HepG2 (cell line): Measurements from ENCODE around the gene PEX3. TPM values are rescaled to one million over a fixed set of nuclear protein-coding genes. Genes with fewer than 3 reads are reported as not detected.

ENCODE experiments used
- ATAC-seq: fragments of 200-7000 bp; cut with Tn5 transposase; 3 replicates; pipeline ENCODE4 v1.9.1; 2020; ENCODE audit warnings: mild to moderate bottlenecking, moderate library complexity
- BruUV-seq: library from RNA; stranded (reverse); fragments of 400-500 nt; replicated peaks from 2 replicates; lab custom pipeline; 2021; lab: Mats Ljungman, UMichigan
- CTCF ChIA-PET: fragments of 300-600 bp; formaldehyde crosslinking; extraction: SDS; loops from one replicate; lab custom pipeline; 2021; ENCODE audit warnings: low total read pairs, inconsistent platforms, low intra/inter-chr PET ratio; lab: Yijun Ruan, JAX
- POLR2A ChIA-PET: fragments of 350-600 bp; sonication (Branson Sonifier 250); formaldehyde crosslinking; loops from one replicate; lab custom pipeline; 2020; ENCODE audit warnings: antibody characterized with exemption, inconsistent platforms; lab: Yijun Ruan, JAX
- DNase-seq: peaks from one replicate; pipeline ENCODE4 v3.0.0-alpha.2; 2015; ENCODE audit warnings: low spot score
- FAIRE-seq: peaks from 3 replicates; lab custom pipeline; 2011; peaks lifted over from hg19 to GRCh38; lab: Jason Lieb, UNC
- H2AFZ ChIP-seq: one replicate; pipeline ENCODE4 v1.6.1; 2011; ENCODE audit warnings: low read length, inconsistent platforms
- H3K27ac ChIP-seq: fragments of 300-600 bp; 3 replicates; pipeline ENCODE4 v1.8.0; 2011; ENCODE audit warnings: mixed run types, mild to moderate bottlenecking, mixed read lengths, low read length, inconsistent platforms; ENCODE audit not compliant: insufficient read depth; ENCODE audit errors: extremely low read length
- H3K27me3 ChIP-seq, 2 experiments: fragments of 200-600 bp in 1 of 2; 2 replicates in 1 of 2; 3 replicates in 1 of 2; pipeline versions ENCODE4 v1.6.0 to v1.8.0; 2011; ENCODE audit warnings: low read length in 2 of 2, mild to moderate bottlenecking in 2 of 2, moderate library complexity in 2 of 2, inconsistent platforms in 1 of 2; ENCODE audit not compliant: insufficient read depth in 2 of 2, control insufficient read depth in 1 of 2
- H3K36me3 ChIP-seq, 2 experiments: fragments of 200-600 bp in 1 of 2; replicated peaks in 1 of 2; 2 replicates in 1 of 2; 3 replicates in 1 of 2; pipeline versions ENCODE4 v1.5.1 to v1.8.0; 2011; ENCODE audit warnings: low read length in 2 of 2, inconsistent platforms in 1 of 2; ENCODE audit not compliant: insufficient read depth in 2 of 2, control insufficient read depth in 1 of 2
- H3K4me1 ChIP-seq: 2 replicates; pipeline ENCODE4 v1.5.1; 2012; ENCODE audit warnings: low read length, inconsistent platforms; ENCODE audit not compliant: insufficient read depth
- H3K4me2 ChIP-seq: 2 replicates; pipeline ENCODE4 v1.6.0; 2011; ENCODE audit warnings: low read depth, low read length, inconsistent platforms
- H3K4me3 ChIP-seq, 3 experiments: fragments of 200-600 bp in 1 of 3; sonication (generic), shearing (Covaris generic) in 1 of 3; replicated peaks in 1 of 3; 2 replicates each; pipeline ENCODE4 v1.5.1; 2011 to 2016; ENCODE audit warnings: low read length in 3 of 3, inconsistent platforms in 2 of 3, low read depth in 2 of 3, mild to moderate bottlenecking in 2 of 3, control low read depth in 1 of 3, mixed read lengths in 1 of 3; ENCODE audit not compliant: insufficient read depth in 1 of 3
- H3K79me2 ChIP-seq: one replicate; pipeline ENCODE4 v1.6.1; 2011; ENCODE audit warnings: low read length, inconsistent platforms; ENCODE audit not compliant: insufficient read depth
- H3K9ac ChIP-seq: 2 replicates; pipeline ENCODE4 v1.6.0; 2011; ENCODE audit warnings: mild to moderate bottlenecking, low read depth, low read length, inconsistent platforms; ENCODE audit not compliant: insufficient read depth
- H3K9me3 ChIP-seq: 2 replicates; pipeline ENCODE4 v1.5.1; 2012; ENCODE audit warnings: mild to moderate bottlenecking, low read length
- H4K20me1 ChIP-seq: 2 replicates; pipeline ENCODE4 v1.6.0; 2011; ENCODE audit warnings: inconsistent platforms, mild to moderate bottlenecking, low read length, moderate library complexity; ENCODE audit not compliant: insufficient read depth
- ARID4A ChIP-seq: sonication (generic); formaldehyde crosslinking; IDR thresholded peaks from 2 replicates; pipeline ENCODE4 v1.5.0; 2020; ENCODE audit warnings: mild to moderate bottlenecking, missing genetic modification reagents, borderline replicate concordance
- ARNT2 ChIP-seq: sonication (generic); formaldehyde crosslinking; IDR thresholded peaks from 2 replicates; pipeline ENCODE4 v1.8.0; 2022; ENCODE audit warnings: mild to moderate bottlenecking, low read depth, missing genetic modification reagents, moderate library complexity
- BORCS8-MEF2B ChIP-seq: sonication (generic); formaldehyde crosslinking; IDR thresholded peaks from 2 replicates; pipeline ENCODE4 v1.8.0; 2022; ENCODE audit warnings: mild to moderate bottlenecking, missing genetic modification reagents
- CHD4 ChIP-seq: fragments of 200-600 bp; sonication (generic); IDR thresholded peaks from 2 replicates; pipeline ENCODE4 v1.7.0; 2017; ENCODE audit warnings: mild to moderate bottlenecking, low read length, borderline replicate concordance
- DNMT1 ChIP-seq: sonication (generic); formaldehyde crosslinking; IDR thresholded peaks from 2 replicates; pipeline ENCODE4 v1.5.1; 2020; ENCODE audit warnings: mild to moderate bottlenecking, missing genetic modification reagents
- FOXM1 ChIP-seq: sonication (generic); formaldehyde crosslinking; IDR thresholded peaks from 2 replicates; pipeline ENCODE4 v1.5.0; 2020; ENCODE audit warnings: missing genetic modification reagents
- GABPB1 ChIP-seq: IDR thresholded peaks from 2 replicates; pipeline ENCODE4 v1.6.1; 2016; ENCODE audit warnings: mild to moderate bottlenecking, missing genetic modification reagents, moderate library complexity, missing compliant biosample characterization
- KLF11 ChIP-seq: IDR thresholded peaks from 2 replicates; pipeline ENCODE4 v1.6.1; 2016; ENCODE audit warnings: missing compliant biosample characterization
- TEAD3 ChIP-seq: optimal IDR thresholded peaks from 2 replicates; pipeline ENCODE3; 2016; ENCODE audit warnings: borderline replicate concordance
- ZC3H4 ChIP-seq: sonication (generic); formaldehyde crosslinking; IDR thresholded peaks from 2 replicates; pipeline ENCODE4 v1.4.0; 2020; ENCODE audit warnings: missing genetic modification reagents, borderline replicate concordance
- ZNF232 ChIP-seq: sonication (generic); formaldehyde crosslinking; IDR thresholded peaks from 2 replicates; pipeline ENCODE4 v1.4.0; 2020; ENCODE audit warnings: missing genetic modification reagents, borderline replicate concordance
- ZNF792 ChIP-seq: IDR thresholded peaks from 2 replicates; pipeline ENCODE4 v1.6.1; 2016
- ZUFSP ChIP-seq: sonication (generic); formaldehyde crosslinking; IDR thresholded peaks from 2 replicates; pipeline ENCODE4 v1.9.0; 2021; ENCODE audit warnings: missing genetic modification reagents, mild to moderate bottlenecking, borderline replicate concordance
- WGBS: methylation state at CpG from one replicate; pipeline ENCODE4 v1.1.6; 2017; ENCODE audit warnings: low lambda C conversion rate; 5-methylcytosine and 5-hydroxymethylcytosine counted together
- in situ Hi-C: cut with HindIII; loops from 2 replicates; pipeline ENCODE4 v1.10.0; 2017; ENCODE audit warnings: low pct_unique_long_range_greater_than_20kb; ENCODE audit not compliant: extremely low pct_ligation_motif_present
- intact Hi-C: fragments of 100-400 bp; cut with micrococcal nuclease; formaldehyde crosslinking; loops from one replicate; pipeline ENCODE4 v1.10.0; 2022; ENCODE audit not compliant: unreplicated experiment
- polyA plus RNA-seq, 8 experiments: library from polyadenylated mRNA; depleted of rRNA in 3 of 8; stranded (reverse) in 7 of 8; unstranded in 1 of 8; fragments of >200 nt; fragmentation: Illumina TruSeq in 4 of 8; extraction: Trizol in 4 of 8; gene quantifications; 2 replicates each; pipeline versions ENCODE4 v1.2.1 to v1.2.3, GENCODE V29; 2011 to 2016; ENCODE audit warnings: low read depth in 4 of 8, missing spikeins in 1 of 8, mixed read lengths in 1 of 8; ENCODE audit not compliant: insufficient read depth in 1 of 8
- total RNA-seq, 5 experiments: library from RNA; depleted of rRNA; stranded (reverse); fragments of >200 nt; fragmentation: Illumina TruSeq; extraction: Trizol; gene quantifications; 2 replicates each; pipeline ENCODE4 v1.2.3, GENCODE V29; 2016; ENCODE audit warnings: low read depth in 1 of 5
- TF ChIP-seq, protein P1 (sequence below): sonication (generic); formaldehyde crosslinking; IDR thresholded peaks from 2 replicates; pipeline ENCODE4 v1.8.0; 2022; ENCODE audit warnings: missing genetic modification reagents, low read depth, mild to moderate bottlenecking, borderline replicate concordance
- TF ChIP-seq, protein P2 (sequence below), 2 experiments: fragments of 450-650 bp in 1 of 2; sonication (generic) in 1 of 2; formaldehyde crosslinking; IDR thresholded peaks; 2 replicates each; pipeline versions ENCODE4 v1.5.0 to v1.8.0; 2020 to 2022; ENCODE audit warnings: mild to moderate bottlenecking in 1 of 2, missing genetic modification reagents in 1 of 2

Gene PEX3
- total and polyA plus RNA-seq, 2 of the 13 experiments (the other 11 are each of a cell fraction or from before 2014, with no cell fraction given), result 30.9 to 40.8 TPM

GRCh38 chr6:143505111-143505510, 54.5 kb downstream of the PEX3 start:
- Histone ChIP-seq H3K27me3 (no peaks in the 10 kb centered on the region), H3K27ac (no peak overlapping the region), H2AFZ (no peak overlapping the region), H3K79me2 (peaks cover 21% of the 10 kb centered on the region), H3K9ac (no peak overlapping the region), H3K9me3 (no peaks in the 10 kb centered on the region), H4K20me1 (no peaks in the 10 kb centered on the region; the same call in 1 of the 2 replicates), H3K4me1 (peaks cover 30% of the 10 kb centered on the region), H3K4me3 (no peak overlapping the region), H3K36me3 (peaks cover 24 to 70% of the 10 kb centered on the region in 2 experiments), H3K4me2 (no peak overlapping the region)
- no peak for ATAC-seq
- DNase-seq, result no peak
- WGBS, result 83% methylated on average over 5 of the region's 5 CpGs
- FAIRE-seq, result no peak
- POLR2A ChIA-PET, result no interaction called here
- CTCF ChIA-PET, result no interaction called here
- TF ChIP-seq DNMT1 (CRISPR knock-in tag) (no peak), KLF11 (no peak), ARID4A (no peak), TEAD3 (CRISPR knock-in tag) (no peak), ZUFSP (CRISPR knock-in tag) (no peak), FOXM1 (CRISPR knock-in tag) (no peak), GABPB1 (CRISPR knock-in tag) (no peak), ZC3H4 (no peak), ZNF792 (CRISPR knock-in tag) (no peak), BORCS8-MEF2B (CRISPR knock-in tag) (no peak), ZNF232 (CRISPR knock-in tag) (no peak), CHD4 (no peak), ARNT2 (no peak)
- TF ChIP-seq, protein P1, sequence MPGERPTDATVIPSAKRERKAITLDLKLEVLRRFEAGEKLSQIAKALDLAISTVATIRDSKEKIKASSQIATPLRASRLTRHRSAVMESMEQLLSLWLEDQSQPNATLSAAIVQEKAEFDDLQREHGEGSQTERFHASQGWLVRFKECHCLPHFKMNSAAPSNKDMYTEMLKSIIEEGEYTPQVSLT (CRISPR knock-in tag), result no peak
- TF ChIP-seq, protein P2, sequence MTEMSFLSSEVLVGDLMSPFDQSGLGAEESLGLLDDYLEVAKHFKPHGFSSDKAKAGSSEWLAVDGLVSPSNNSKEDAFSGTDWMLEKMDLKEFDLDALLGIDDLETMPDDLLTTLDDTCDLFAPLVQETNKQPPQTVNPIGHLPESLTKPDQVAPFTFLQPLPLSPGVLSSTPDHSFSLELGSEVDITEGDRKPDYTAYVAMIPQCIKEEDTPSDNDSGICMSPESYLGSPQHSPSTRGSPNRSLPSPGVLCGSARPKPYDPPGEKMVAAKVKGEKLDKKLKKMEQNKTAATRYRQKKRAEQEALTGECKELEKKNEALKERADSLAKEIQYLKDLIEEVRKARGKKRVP (CRISPR knock-in tag; IDR thresholded peaks at IDR 0.05), result no peak
- in situ Hi-C loops (no loop called here), intact Hi-C loops (no loop called here)
- BruUV-seq, result no TSS peak
